Right lobe of liver (tissue), 6 donors: ENCODE measurements around the gene CDT1. TPM values are rescaled to one million over a fixed set of nuclear protein-coding genes. Genes with fewer than 3 reads are reported as not detected.

Experiments used
- ATAC-seq, 4 donors: fragments of 200-7000 bp; cut with Tn5 transposase; one replicate each; pipeline ENCODE4 v1.9.1; 2020; ENCODE audit warnings: mild to moderate bottlenecking in 4 of 4, moderate library complexity in 4 of 4
- DNase-seq, 3 donors: peaks; one replicate each; pipeline ENCODE4 v3.0.0-alpha.2; 2020
- H3K27ac ChIP-seq, 3 donors: fragments of 200-600 bp; one replicate each; pipeline ENCODE4 v1.8.0; 2022
- H3K27me3 ChIP-seq, 2 donors: fragments of 200-600 bp; one replicate each; pipeline ENCODE4 v1.8.0; 2022
- H3K36me3 ChIP-seq, 4 donors: fragments of 200-600 bp; sonication (generic) in 1 of 4; one replicate each; pipeline versions ENCODE4 v1.5.1 to v1.8.0; 2017 to 2022; ENCODE audit warnings: control low read depth in 1 of 4
- H3K4me1 ChIP-seq, 4 donors: fragments of 200-600 bp; sonication (generic) in 1 of 4; one replicate each; pipeline versions ENCODE4 v1.5.1 to v1.8.0; 2017 to 2022; ENCODE audit warnings: control low read depth in 1 of 4
- H3K4me3 ChIP-seq, 3 donors: fragments of 200-600 bp; one replicate each; pipeline ENCODE4 v1.8.0; 2022
- H3K9me3 ChIP-seq, 4 donors: fragments of 200-600 bp; sonication (generic) in 1 of 4; one replicate each; pipeline versions ENCODE4 v1.5.1 to v1.8.0; 2017 to 2022; ENCODE audit warnings: control low read depth in 1 of 4
- CTCF ChIP-seq, 4 donors: fragments of 200-600 bp in 3 of 4; fragments of 450-650 bp in 1 of 4; IDR thresholded peaks; one replicate each; pipeline versions ENCODE4 v1.5.1 to v1.8.0; 2016 to 2022; ENCODE audit warnings: antibody characterized with exemption in 4 of 4, mild to moderate bottlenecking in 2 of 4
- POLR2A ChIP-seq: fragments of 450-650 bp; IDR thresholded peaks from one replicate; pipeline ENCODE4 v1.6.1; 2017; ENCODE audit warnings: antibody characterized with exemption, mild to moderate bottlenecking
- whole genome bisulfite sequencing: methylation state at CpG from one replicate; pipeline ENCODE4 v1.1.6; 2018; ENCODE audit warnings: low coverage, low lambda C conversion rate; ENCODE audit not compliant: insufficient coverage; ENCODE audit errors: missing lambda C conversion rate; 5-methylcytosine and 5-hydroxymethylcytosine counted together
- intact Hi-C, 2 donors: fragments of 100-400 bp; cut with DNase I; formaldehyde crosslinking; loops; one replicate each; pipeline versions ENCODE4 v1.11.2 to v1.14.1; 2022
- total RNA-seq, 6 experiments: library from RNA; depleted of rRNA in 2 of 6; stranded (reverse); fragments of >200 nt in 2 of 6; fragmentation: NEBNext Ultra II Directional in 3 of 6; extraction: Animal tissue kit (Norgen Biotek cat#: 25700) in 3 of 6; gene quantifications; one replicate each; pipeline versions ENCODE4 v1.1.0 to v1.2.4, GENCODE V29; 2016 to 2023
- donor health status: DM: no; HTN: yes; CAD: no.
- donor health status: DM: no; HTN: no; CAD: no.
- donor health status: DM: no; HTN: no; CAD: no.
- donor health status: DM: no; HTN: yes; CAD: no.
- donor health status: DM: no; HTN: yes; CAD: no.

The CDT1 gene
- total RNA-seq, 6 experiments from 2014 or later, result 0.22 to 9.6 (median 0.42) TPM

GRCh38 chr16:88811769-88812512 is 8.4 kb downstream of the CDT1 start, which contains the start of gene APRT:
Gene APRT (minus strand): TSS chr16:88811928. CDS start chr16:88811899, 29 bp downstream.
- intact Hi-C loops, result loop anchor here in 1 of 2 donors (10.0 kb wide), 2 partner anchors 53 to 353 kb away; partner anchors contain the start of gene PABPN1L
- no peaks in the 10 kb centered on the region for H3K27me3 ChIP-seq
- DNase-seq, result peak; percentile 96 to 98 (median 97)
- H3K4me3 ChIP-seq, result peak within 1 kb of the TSS; percentile 74 to 99 (median 85)
- TF ChIP-seq CTCF (IDR thresholded peaks at IDR 0.05) (peak; percentile 32 to 47 (median 36)), POLR2A (peak; percentile 72)
- H3K9me3 ChIP-seq, result no peaks in the 10 kb centered on the region
- H3K27ac ChIP-seq, result peak within 1 kb of the TSS; percentile 45 to 90 (median 75)
- peaks cover 0 to 5% (median 0%) of the 10 kb centered on the region in 4 donors for H3K36me3 ChIP-seq
- ATAC-seq, result peak; percentile 87 to 94 (median 90)
- H3K4me1 ChIP-seq, result peaks cover 0 to 18% (median 4%) of the 10 kb centered on the region in 4 donors
- WGBS, result 0% methylated on average over 6 of the region's 84 CpGs

- Histone ChIP-seq H3K4me1 (peaks cover 0 to 18% (median 4%) of the 10 kb centered on the region in 4 donors), H3K27me3 (no peaks in the 10 kb centered on the region), H3K27ac (peak overlapping the region; percentile 45 to 90 (median 75)), H3K4me3 (peak overlapping the region; percentile 74 to 99 (median 85)), H3K36me3 (peaks cover 0 to 5% (median 0%) of the 10 kb centered on the region in 4 donors), H3K9me3 (no peaks in the 10 kb centered on the region)
- DNase-seq (no peak), ATAC-seq (no peak)
- 14% methylated on average over 12 of the region's 37 CpGs for WGBS
- TF ChIP-seq CTCF (IDR thresholded peaks at IDR 0.05), result no peak
- no peak for TF ChIP-seq POLR2A
- intact Hi-C loops, result loop anchor here in 1 of 2 donors (10.0 kb wide), 2 partner anchors 52 to 352 kb away; partner anchors contain the start of gene PABPN1L
Measured at GRCh38 chr16:88812513-88813268, 9.1 kb downstream of the CDT1 start.

- intact Hi-C loops, result loop anchor here in 1 of 2 donors (10.0 kb wide), 2 partner anchors 51 to 351 kb away; partner anchors contain the start of gene PABPN1L
- ATAC-seq (no peak), DNase-seq (no peak)
- Histone ChIP-seq H3K27me3 (no peaks in the 10 kb centered on the region), H3K4me1 (peaks cover 0 to 18% (median 4%) of the 10 kb centered on the region in 4 donors), H3K36me3 (peaks cover 0 to 5% (median 0%) of the 10 kb centered on the region in 4 donors), H3K9me3 (no peaks in the 10 kb centered on the region), H3K4me3 (no peak overlapping the region), H3K27ac (no peak overlapping the region)
- TF ChIP-seq CTCF (IDR thresholded peaks at IDR 0.05) (no peak), POLR2A (no peak)
- 47% methylated on average over 9 of the region's 26 CpGs for WGBS
Measured at GRCh38 chr16:88813269-88814143, 9.9 kb downstream of the CDT1 start.

GRCh38 chr16:88814144-88814502 is 10.5 kb downstream of the CDT1 start:
- Histone ChIP-seq H3K27me3 (no peaks in the 10 kb centered on the region), H3K9me3 (no peaks in the 10 kb centered on the region), H3K4me1 (peaks cover 0 to 18% (median 4%) of the 10 kb centered on the region in 4 donors), H3K4me3 (no peak overlapping the region), H3K36me3 (peaks cover 0 to under 1% (median 0%) of the 10 kb centered on the region in 4 donors), H3K27ac (no peak overlapping the region)
- no peak for TF ChIP-seq CTCF (IDR thresholded peaks at IDR 0.05)
- no peak for TF ChIP-seq POLR2A
- intact Hi-C loops, result loop anchor here in 1 of 2 donors (10.0 kb wide), 2 partner anchors 51 to 351 kb away; partner anchors contain the start of gene PABPN1L
- ATAC-seq (no peak), DNase-seq (no peak)
- no CpG with 5 or more reads among the region's 13 CpGs for WGBS
